ENCODE data around the gene ACCS.

The ACCS gene

GRCh38 chr11:44046182-44046581, 19.9 kb upstream of the ACCS start:
- DNase-seq, result no peak

DNA sequence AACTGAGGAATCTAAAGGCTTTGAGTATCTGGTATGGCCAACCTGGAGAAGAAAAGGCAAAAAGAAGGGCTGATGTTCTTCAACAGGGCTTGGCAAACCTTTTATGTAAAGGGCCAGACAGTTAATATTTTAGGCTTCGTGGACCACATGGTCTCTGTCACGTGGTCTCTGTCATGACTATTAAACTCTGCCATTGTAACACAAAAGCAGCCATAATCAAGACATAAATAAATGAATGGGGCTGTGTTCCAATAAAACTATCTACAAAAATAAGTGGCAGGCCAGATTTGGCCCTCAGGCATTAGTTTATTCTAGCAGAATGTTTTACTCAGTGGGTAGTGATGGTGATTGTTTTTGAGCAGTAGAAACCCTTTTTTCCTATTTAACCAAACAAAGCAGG, 18.8 kb upstream of the ACCS start:
- no peak for DNase-seq

GRCh38 chr11:44047931-44048431, 18.1 kb upstream of the ACCS start, which contains the start of gene ACCSL:
Gene ACCSL (plus strand): TSS chr11:44047981. CDS start chr11:44048037, 56 bp downstream.
- no peak for DNase-seq

DNA sequence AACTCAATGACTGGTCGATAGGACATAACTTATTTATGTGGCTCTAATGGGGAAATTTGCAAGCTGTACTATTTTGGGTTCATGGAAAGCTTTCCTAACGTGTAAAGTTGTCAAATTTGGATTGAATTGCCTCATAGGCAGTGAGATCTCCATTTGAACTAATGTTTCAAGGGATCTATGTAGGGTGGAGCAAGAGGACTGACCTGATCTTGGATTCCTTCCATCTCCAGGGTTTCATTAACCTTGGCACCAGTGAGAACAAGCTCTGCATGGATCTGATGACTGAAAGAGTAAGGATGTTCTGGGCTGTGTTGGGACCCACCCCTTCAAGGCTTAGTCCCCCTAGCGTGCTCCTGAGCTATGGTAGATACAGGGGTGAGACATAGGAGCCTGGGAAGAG, 16.2 kb upstream of the ACCS start:
- DNase-seq, result no peak

- no peak for DNase-seq
Observed at GRCh38 chr11:44051171-44051570, 14.9 kb upstream of the ACCS start.

DNA sequence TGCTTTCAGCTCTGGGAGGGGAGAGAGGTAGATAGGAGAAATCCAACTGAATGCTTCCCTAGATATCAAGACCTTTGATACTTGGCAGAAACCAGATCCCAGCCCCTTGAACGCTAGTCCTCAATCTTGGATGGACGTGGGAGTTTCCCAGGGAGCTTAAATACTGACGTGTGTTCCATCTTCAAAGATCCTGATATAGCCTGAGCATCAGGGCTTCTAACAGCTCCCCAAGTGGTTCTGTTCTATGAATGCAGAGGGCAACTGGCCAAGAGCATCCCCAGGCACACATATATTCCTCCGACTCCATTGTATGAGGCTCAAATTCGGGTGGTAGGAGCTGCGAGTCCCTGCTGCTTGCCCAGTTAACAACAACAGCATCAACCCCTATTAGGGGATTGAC, 8.7 kb upstream of the ACCS start:
- DNase-seq, result no peak

GRCh38 chr11:44058275-44058674, 7.8 kb upstream of the ACCS start:
- DNase-seq, result no peak

- DNase-seq, result no peak
Observed at GRCh38 chr11:44065161-44065661, 859 bp upstream of the ACCS start.

GRCh38 chr11:44066732-44067141, 667 bp downstream of the ACCS start:
- no peak for DNase-seq

DNA sequence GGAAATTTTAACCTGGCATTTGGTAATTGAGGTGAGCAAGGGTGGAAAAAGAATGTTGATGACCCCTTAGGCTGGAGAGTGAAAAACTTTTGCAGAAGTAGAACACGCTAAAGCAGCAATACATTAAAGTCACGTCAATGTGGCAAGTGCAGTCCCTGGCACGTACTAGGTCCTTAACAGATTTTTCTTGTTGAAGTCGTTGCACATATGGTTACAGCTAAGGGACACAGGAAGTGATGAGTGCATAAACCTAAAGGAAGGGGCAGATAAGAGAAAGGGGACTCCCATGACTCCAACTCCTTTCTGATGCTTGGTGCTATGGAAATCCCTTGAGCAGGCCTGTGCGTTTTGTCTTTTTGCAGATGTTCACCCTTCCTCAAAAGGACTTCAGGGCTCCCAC, 1.2 kb downstream of the ACCS start:
- DNase-seq, result no peak

- no peak for DNase-seq
Observed at GRCh38 chr11:44068180-44068579, 2.1 kb downstream of the ACCS start.

DNA sequence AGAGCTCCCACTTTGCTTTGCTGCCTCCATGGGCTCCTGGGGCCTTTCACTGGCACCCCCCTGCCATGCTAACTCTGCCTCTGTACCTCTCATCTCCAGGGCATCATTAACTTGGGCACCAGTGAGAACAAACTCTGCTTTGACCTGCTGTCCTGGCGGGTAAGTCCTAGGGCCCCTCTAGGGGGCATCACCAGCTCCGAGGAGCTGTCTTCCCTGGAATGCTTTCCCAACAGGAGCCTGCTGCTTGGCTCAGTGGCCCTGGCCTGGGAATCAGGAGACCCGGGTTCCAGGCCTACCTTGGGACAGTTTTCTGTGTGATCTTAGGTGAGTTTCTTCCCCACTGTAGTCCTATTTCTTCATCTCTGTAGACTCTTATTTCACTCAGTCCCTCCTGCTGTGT, 5.1 kb downstream of the ACCS start:
- no peak for DNase-seq

DNA sequence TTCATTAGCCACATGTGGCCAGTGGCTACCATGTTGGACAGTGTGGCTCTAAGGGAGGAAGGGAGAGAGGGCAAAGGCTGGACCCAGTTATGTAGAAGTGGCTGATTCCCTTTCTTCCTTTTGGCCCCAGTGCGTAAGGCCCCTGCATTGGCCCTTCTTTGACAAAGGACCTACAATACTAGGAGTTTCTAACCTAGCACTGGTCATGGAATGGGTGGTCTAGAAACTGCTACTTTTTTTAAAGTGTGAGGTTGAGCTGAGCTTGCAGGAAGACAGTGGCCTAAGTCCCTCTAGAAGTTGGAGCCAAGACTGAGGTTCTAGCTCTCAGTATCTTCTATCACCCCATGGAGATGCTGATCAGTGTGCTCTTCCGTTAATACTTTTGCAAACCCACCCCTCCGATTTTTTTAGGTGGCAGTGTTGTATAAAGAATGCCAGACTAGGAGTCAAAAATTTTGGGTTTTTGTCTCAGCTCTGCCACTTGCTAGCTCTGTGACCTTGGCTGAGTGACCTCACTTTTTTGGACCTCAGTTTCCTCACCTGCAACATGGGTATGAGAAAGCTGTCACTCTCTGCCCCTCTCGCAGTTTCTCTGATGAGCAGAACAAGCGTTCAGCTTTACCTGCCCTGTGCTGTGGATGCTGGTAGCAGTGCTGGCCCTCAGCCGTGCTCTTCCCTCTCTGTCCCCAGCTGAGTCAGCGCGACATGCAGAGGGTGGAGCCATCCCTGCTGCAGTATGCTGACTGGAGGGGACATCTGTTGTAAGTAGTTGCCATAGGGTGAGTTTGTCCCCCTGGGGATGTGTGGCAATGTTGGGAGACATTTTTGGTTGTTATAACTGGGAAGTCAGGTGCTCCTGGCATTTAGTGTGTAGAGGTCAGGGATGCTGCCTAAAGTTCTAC, 6.9 kb downstream of the ACCS start:
- DNase-seq, result no peak

- DNase-seq, result no peak
Observed at GRCh38 chr11:44078794-44079193, 12.7 kb downstream of the ACCS start.

DNA sequence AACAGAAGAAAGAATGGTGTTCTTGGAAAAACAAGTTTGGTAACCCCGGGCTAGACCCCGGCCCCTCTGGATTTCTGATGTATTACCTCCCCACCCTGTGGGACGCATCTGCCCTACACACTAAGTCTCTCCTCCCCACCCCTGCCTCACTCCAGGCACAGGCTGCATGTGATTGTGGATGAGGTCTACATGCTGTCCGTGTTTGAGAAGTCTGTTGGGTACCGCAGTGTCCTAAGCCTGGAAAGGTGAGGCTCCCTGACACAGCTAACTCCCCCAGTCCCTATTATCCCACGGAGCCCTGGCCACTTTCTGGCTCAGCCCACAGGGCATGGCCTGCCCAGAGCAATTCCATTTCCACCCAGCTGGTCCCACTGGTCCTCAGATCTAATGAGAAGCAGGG, 13.3 kb downstream of the ACCS start:
- no peak for DNase-seq

GRCh38 chr11:44080951-44081350, 14.9 kb downstream of the ACCS start:
- no peak for DNase-seq

- DNase-seq, result no peak
Observed at GRCh38 chr11:44082645-44083044, 16.6 kb downstream of the ACCS start.

DNA sequence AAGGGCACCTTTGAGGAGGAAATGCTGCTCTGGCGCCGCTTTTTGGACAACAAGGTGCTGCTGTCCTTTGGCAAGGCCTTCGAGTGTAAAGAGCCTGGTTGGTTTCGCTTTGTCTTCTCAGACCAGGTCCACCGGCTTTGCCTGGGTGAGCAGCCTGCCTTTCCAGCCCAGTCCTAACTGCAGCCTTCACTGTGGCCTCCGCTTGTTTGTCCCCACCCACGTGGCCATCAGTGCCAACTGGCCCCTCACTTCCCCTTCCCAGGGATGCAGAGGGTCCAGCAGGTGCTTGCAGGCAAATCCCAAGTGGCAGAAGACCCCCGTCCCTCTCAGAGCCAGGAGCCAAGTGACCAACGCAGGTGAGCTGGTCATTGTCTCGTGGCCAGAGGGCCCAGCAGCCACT, 17.4 kb downstream of the ACCS start:
- no peak for DNase-seq

DNA sequence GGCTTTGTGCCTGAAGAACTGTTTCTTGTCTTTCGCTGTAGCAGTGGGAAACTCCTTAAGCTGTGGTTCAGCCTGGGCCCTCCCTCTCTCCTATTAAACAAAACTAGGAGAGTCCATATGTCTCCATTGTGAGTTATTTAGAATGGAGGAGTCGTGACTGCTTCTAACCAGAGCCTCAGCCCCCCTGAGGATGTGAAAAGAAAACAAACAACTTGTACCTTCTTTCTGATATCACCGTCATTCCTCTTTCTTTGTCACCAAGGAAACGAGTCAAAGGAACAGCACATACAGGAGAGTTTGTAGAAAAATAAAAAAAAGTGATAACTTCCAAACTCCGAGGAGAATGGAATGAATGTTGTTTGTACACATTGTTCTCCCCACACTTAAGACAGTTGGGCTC, 17.8 kb downstream of the ACCS start:
- DNase-seq, result no peak

GRCh38 chr11:44085330-44085729, 19.3 kb downstream of the ACCS start:
- no peak for DNase-seq

DNA sequence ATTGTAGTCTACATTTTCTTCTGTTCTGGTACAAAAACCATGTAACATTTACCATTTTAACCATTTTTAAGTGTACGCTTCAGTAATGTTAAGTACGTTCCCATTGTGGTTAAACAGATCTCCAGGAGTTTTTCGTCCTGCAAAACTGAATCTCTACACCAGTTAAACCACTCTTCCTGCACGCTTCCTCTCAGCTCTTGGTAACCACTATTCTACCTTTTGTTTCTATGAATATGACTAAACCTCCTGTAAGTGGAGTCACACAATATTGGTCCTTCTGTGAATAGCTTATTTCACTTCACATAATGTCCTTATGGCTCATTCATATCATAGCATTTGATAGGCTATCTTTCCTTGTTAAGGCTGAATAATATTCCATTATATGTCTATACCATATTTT, 22.3 kb downstream of the ACCS start:
- DNase-seq, result no peak

GRCh38 chr11:44088871-44089270, 22.8 kb downstream of the ACCS start:
- no peak for DNase-seq

- DNase-seq, result no peak
Observed at GRCh38 chr11:44090539-44090938, 24.5 kb downstream of the ACCS start.

GRCh38 chr11:44094260-44094868, 28.3 kb downstream of the ACCS start:
- no peak for DNase-seq

Data from cortex of kidney (tissue), 1 donor.